ENCODE measurements around the gene THADA.
"Not testable (repeated sequence)": the region's sequence is repeated elsewhere in the genome, so short reads cannot be mapped to it uniquely, and the experiment has no call there.

THADA gene

GRCh38 chr2:43604674-43605073, 8.8 kb upstream of the THADA start:
- no peak for DNase-seq

DNA sequence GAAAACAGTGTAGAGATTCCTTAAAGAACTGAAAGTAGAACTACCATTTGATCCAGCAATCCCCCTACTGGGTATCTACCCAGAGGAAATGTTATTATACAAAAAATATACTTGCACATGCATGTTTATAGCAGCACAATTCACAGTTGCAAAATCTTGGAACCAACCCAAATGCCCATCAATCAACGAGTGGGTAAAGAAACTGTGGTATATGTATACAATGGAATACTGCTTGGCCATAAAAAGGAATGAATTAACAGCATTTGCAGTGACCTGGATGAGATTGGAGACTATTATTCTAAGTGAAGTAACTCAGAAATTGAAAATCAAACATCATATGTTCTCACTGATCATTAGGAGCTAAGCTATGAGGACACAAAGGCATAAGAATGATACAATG, 4.8 kb upstream of the THADA start:
- DNase-seq, result not testable (repeated sequence)

DNA sequence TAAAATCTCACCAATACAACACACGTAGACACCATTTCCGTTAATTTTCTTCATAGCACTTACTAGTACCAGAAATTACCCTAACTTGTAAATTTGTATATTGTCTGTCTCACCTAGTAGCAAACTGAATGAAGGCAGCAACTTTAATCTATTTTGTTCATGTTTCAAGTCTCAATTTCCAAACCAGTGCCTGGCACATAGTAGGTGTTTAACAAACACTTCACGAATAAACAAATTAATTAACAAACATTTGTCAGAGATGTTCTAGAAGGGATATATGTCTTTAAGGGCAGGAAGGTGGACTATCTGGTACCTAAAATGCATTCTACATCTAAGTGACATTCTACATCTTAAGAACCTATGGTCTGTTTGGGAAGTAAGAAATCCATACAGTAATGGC, 963 bp downstream of the THADA start:
- no peak for DNase-seq

- no peak for DNase-seq
Measured at GRCh38 chr2:43593254-43593653, 2.6 kb downstream of the THADA start.

- DNase-seq, result no peak
Measured at GRCh38 chr2:43592443-43592842, 3.4 kb downstream of the THADA start.

GRCh38 chr2:43585708-43586107, 10.1 kb downstream of the THADA start:
- DNase-seq, result no peak

- DNase-seq, result no peak
Measured at GRCh38 chr2:43579275-43579981, 16.4 kb downstream of the THADA start.

GRCh38 chr2:43576981-43577892, 18.6 kb downstream of the THADA start:
- DNase-seq, result no peak

DNA sequence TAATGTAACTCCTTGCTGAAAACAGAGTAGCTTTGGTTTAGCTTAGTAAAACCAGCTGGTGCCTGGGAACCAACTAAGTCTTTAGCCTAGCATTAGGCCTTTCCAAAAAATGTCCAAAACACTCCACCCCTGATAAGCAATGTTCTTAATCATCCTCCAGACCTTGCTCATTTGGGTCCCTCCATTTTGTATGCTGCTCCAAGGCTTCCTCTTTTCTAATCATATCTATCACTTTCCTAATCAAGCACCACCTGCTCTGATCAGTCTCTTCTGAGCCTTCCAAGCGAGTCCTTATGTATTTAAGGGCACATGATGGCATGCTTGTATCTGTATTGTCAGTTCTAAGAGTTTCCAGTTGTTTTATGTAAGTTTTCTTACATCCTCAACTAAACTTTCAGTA, 23.6 kb downstream of the THADA start:
- DNase-seq, result no peak

GRCh38 chr2:43569921-43570320, 25.9 kb downstream of the THADA start:
- no peak for DNase-seq

DNA sequence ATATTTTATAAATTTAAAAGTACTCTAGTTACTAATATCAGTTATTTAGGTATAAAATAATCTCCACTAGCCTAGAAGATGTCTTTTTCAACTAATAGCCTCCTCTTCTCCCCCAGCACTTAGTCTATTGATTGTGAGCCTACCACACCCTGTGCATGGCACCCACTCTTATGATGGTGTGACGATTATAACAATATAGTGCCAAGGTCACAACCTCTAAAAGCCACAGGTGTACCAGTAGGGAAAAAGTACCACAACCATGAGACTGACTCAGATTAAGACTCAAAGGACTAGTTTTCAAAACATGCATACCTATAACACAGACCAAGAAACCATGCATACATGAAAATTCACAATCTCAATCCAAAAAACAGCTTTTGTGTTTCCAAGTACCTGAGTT, 27.6 kb downstream of the THADA start:
- no peak for DNase-seq

DNA sequence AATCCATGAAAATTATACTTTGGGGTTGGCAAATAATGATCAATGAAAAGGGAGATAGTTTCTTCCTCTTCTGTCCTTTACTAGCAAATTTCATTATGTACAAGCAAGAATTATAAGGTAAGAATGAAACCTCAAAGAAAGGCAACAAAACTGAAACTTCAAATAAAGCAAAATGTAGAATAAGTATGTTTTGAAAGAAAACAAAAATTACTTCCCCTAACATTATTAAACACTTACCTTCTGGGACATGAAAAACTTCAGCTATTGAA, 29.4 kb downstream of the THADA start:
- no peak for DNase-seq

DNA sequence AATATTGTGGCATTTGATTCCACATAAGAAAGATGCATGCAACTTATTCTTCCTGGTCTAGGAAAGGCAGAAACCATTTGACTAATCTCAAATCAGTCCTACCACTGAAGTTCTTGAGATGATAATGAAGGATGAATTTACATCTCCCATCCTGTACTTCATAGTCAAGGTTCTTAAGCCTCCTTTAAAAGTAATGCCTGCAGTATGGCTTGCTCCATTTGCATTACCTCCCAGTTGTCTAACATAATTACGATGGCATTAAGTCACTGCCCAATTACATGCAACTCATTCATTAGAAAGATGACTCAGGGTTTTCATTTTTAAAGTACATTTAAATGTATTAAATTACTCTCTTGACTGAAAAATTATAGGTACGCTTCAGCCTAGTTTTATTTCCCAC, 32.2 kb downstream of the THADA start:
- DNase-seq, result no peak

DNA sequence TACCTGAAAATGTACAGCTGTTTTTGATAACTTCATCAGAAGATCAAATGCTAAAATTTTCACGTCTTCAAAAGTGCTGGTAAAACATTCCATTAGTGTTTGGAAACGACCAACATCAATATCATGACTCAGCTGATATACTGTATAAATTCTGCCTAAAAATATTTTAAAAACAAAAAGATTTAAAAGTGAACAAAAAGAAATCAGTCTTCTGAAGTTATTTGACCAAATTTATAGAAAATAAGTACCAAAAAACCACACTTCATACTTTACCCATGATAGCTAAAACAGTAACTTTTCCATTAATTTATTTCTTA, 35.6 kb downstream of the THADA start:
- DNase-seq, result no peak

DNA sequence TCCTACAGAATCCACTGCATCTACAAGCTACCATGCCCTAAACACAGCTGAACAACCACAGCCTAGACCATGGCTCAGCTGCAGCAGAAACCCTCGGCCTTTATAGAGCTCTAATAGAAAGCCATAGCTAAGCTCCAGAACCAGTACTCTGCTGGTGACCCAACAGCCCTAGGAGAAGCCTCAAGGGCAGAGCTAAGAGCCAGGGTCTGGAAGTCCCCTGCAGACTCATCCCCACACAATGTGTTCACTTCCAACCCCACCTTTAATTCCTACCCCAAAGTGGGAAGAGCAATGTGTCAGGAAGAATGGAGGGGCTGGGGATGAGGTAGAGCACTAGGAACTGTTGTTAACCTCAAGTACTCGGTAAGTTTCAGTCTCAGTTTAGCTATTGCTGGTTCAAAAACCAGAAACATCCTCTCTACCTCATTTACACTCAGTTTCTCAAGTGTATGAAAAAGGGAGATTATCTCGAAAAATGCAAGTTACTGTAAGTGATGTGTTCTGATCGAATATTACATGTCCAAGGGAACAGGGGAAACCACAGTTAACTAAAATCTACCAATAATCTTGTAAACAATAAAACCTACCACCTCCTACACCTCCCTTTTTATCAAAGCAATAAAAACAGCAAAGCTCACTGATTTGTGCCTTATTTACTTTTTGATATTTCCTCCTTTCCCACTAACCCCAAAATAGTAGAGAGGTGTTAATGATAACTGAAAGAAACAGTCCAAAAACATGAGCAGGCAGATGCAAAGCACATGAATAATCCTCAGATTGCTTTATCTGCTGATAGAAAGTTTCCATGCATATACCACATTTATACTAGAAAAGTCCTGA, 36.2 kb downstream of the THADA start:
- no peak for DNase-seq

DNA sequence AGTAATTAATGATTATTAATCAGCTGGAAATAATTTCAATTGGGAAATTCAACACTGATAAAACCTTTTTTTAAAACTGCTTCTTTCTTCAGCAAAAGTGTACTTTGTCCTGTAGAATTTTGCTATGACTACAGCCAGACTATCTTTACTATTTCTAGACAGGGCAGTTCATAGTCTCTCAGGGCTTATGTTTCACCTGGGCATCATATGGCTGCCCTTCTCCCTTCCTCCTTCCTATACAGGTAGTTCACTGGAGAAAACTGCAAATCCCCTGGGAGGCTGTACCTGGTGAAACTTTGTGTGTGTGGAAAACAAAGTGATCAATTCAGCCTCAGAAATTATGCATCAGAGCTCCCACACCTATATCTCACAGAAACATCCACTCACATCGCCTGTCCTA, 38.6 kb downstream of the THADA start:
- no peak for DNase-seq

DNA sequence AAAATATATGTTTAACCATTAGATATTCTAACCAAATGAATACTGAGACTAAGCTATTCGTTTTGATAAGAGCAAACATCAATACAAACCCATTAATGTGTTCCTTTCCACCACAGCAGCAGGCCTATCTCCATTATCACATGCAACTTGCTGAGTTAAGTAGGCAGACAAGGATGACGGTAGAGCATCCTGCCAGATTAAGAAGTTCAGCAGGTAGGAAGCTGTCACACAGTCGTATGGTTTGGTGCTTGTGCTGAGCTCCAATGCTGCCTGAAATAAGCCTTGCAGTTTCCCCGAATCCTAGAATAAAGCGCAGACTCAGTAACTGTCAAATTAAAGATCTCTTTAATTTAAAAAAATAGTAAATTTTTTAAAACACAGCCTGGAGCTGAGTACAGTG, 39.6 kb downstream of the THADA start:
- no peak for DNase-seq

DNA sequence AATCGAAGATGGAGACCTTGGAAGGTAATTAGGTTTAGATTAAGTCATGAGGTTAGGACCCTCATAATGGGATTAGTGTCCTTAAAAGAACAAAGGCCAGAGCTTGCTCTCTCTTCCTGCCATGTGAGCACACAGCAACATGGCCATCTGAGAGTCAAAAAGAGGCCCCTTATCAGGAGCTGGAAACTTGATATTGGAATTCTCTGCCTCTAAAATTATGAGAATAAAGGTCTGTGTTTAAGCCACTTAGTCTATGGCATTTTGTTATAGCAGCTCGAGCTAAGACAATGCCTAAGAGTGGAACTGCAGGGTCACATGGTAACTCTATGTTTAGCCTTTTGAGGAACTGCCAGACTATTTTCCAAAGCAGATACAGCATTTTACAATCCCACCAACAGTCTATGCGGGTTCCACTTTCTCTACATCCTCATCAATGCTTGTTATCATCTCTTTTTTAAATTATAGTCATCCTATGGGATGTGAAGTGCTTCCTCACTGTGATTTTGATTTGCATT, 42.4 kb downstream of the THADA start:
- no peak for DNase-seq

DNA sequence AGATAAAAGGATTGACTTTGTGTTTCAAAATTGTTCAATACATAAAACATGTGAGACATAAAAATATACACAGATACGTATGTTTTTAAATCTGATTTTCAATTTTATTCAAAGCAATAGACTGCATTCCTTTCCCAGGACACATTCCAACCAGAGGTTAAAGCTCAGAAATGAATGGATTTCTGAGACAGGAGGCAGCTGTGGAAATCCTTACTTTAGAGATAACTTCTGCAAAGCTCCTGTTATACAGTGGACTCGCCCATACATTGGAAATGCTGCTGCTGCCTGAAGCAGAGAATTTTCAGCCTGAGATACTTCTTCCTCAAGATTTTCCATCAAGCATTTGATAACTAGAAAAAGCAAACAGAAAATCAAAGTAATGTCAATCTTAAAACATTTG, 43.8 kb downstream of the THADA start:
- no peak for DNase-seq

DNA sequence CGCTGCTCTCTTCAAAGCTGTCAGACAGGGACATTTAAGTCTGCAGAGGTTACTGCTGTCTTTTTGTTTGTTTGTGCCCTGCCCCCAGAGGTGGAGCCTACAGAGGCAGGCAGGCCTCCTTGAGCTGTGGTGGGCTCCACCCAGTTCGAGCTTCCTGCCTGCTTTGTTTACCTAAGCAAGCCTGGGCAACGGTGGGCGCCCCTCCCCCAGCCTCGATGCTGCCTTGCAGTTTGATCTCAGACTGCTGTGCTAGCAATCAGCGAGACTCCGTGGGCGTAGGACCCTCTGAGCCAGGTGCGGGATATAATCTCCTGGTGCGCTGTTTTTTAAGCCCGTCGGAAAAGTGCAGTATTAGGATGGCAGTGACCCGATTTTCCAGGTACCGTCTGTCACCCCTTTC, 47.5 kb downstream of the THADA start:
- not testable (repeated sequence) for DNase-seq

DNA sequence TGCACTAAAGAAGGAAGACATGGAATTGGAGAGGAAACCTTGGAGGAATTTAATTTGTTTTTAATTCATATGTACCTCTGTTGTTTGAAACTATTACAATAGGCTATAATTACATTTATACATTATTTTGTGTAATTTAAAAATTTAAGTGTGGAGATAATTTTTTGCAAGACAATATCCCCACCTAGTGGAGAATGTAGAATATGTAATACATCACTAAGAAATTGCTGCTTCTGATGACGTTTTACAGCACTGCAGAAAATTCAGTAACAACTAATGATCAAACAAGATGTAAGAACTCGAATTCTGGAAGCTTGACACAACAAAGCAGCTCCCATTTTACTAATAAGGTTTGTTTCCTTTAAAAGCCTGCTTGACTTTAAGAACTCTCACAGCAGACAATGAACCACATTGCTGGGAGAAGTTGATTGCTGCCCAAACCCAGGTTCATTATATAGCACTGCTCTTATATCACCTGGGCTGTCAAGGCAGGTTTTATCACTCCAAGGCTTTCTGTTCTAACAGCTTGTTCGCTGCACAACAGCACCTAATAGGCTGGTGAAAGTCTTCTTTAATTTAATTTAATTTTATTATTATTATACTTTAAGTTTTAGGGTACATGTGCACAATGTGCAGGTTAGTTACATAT, 53.4 kb downstream of the THADA start:
- DNase-seq, result no peak

GRCh38 chr2:43541165-43541564, 54.7 kb downstream of the THADA start:
- DNase-seq, result no peak

All from 8988T (cell line).